ENCODE results near the gene RNF113A. TPM values are rescaled to one million over a fixed set of nuclear protein-coding genes. Genes with fewer than 3 reads are reported as not detected.

The RNF113A gene
- total and polyA plus RNA-seq, 2 experiments from 2014 or later: 10.2 to 23.3 TPM

DNA sequence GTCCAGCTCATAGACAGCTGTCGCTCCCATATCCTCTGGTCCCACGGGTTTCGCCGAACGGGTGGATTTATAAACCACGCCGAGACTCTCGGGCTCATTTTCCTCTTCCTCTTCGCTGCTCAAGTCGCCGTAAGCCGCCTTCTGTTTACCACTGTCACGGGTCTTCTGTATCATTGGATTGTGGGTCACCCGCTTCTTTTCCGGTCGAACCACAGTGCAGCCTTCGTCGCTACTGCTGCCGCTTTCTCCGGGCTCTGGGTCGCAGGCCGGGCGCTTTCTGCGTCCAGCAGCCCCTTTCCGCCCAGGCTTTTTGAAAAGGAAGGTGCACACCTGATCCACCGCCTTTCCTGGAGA, 311 bp downstream of the RNF113A start:
- Histone ChIP-seq H3K36me3 (ENCODE audit: insufficient read depth) (no peaks in the 10 kb centered on the region), H2AFZ (peak overlapping the region; percentile 60), H3K27ac (ENCODE audit: low read depth) (peak overlapping the region; percentile 92; the same call in 1 of the 2 replicates), H3K79me2 (replicated peaks; ENCODE audit: insufficient read depth) (peaks cover 12% of the 10 kb centered on the region), H3K4me1 (ENCODE audit: insufficient read depth) (no peaks in the 10 kb centered on the region), H3F3A (replicated peaks; ENCODE audit: low read depth) (no peaks in the 10 kb centered on the region), H3K27me3 (ENCODE audit: insufficient read depth) (no peaks in the 10 kb centered on the region), H3K4me3 (peak overlapping the region; percentile 78), H3K4me2 (peak overlapping the region; percentile 89), H4K20me1 (replicated peaks; ENCODE audit: insufficient read depth) (no peaks in the 10 kb centered on the region), H3K9me2 (ENCODE audit: insufficient read depth) (no peaks in the 10 kb centered on the region)
- Mint-ChIP-seq H3K36me3 (ENCODE audit: low read depth) (peaks cover 4% of the 10 kb centered on the region), H3K4me1 (no peaks in the 10 kb centered on the region), H3K4me3 (peak overlapping the region; percentile 97), H3K9me3 (no peaks in the 10 kb centered on the region; the same call in 2 of the 3 replicates), H3K27me3 (ENCODE audit: insufficient read depth, low read depth, poor library complexity) (peaks cover 5% of the 10 kb centered on the region), H3K27ac (peak overlapping the region; percentile 97)
- DNase-seq (ENCODE audit: low spot score) (no peak), ATAC-seq (peak; percentile 51)
- TF ChIP-seq ZNF331 (CRISPR knock-in tag; IDR thresholded peaks at IDR 0.05; ENCODE audit: low read depth) (no peak), EZH2 (IDR thresholded peaks at IDR 0.05; ENCODE audit: low read depth, unreplicated experiment) (no peak), STAT1 (IDR thresholded peaks at IDR 0.05; ENCODE audit: unreplicated experiment) (no peak), POLR2AphosphoS5 (IDR thresholded peaks at IDR 0.05; ENCODE audit: low read depth) (no peak), ZNF114 (CRISPR knock-in tag; IDR thresholded peaks at IDR 0.05) (no peak), NANOG (IDR thresholded peaks at IDR 0.05; ENCODE audit: borderline replicate concordance) (no peak), EZH2phosphoT487 (IDR thresholded peaks at IDR 0.05; ENCODE audit: unreplicated experiment) (no peak), JUNB (IDR thresholded peaks at IDR 0.05; ENCODE audit: unreplicated experiment) (no peak), CREB1 (CRISPR knock-in tag; IDR thresholded peaks at IDR 0.05; ENCODE audit: low read depth) (no peak)
- TF ChIP-seq, protein P1, sequence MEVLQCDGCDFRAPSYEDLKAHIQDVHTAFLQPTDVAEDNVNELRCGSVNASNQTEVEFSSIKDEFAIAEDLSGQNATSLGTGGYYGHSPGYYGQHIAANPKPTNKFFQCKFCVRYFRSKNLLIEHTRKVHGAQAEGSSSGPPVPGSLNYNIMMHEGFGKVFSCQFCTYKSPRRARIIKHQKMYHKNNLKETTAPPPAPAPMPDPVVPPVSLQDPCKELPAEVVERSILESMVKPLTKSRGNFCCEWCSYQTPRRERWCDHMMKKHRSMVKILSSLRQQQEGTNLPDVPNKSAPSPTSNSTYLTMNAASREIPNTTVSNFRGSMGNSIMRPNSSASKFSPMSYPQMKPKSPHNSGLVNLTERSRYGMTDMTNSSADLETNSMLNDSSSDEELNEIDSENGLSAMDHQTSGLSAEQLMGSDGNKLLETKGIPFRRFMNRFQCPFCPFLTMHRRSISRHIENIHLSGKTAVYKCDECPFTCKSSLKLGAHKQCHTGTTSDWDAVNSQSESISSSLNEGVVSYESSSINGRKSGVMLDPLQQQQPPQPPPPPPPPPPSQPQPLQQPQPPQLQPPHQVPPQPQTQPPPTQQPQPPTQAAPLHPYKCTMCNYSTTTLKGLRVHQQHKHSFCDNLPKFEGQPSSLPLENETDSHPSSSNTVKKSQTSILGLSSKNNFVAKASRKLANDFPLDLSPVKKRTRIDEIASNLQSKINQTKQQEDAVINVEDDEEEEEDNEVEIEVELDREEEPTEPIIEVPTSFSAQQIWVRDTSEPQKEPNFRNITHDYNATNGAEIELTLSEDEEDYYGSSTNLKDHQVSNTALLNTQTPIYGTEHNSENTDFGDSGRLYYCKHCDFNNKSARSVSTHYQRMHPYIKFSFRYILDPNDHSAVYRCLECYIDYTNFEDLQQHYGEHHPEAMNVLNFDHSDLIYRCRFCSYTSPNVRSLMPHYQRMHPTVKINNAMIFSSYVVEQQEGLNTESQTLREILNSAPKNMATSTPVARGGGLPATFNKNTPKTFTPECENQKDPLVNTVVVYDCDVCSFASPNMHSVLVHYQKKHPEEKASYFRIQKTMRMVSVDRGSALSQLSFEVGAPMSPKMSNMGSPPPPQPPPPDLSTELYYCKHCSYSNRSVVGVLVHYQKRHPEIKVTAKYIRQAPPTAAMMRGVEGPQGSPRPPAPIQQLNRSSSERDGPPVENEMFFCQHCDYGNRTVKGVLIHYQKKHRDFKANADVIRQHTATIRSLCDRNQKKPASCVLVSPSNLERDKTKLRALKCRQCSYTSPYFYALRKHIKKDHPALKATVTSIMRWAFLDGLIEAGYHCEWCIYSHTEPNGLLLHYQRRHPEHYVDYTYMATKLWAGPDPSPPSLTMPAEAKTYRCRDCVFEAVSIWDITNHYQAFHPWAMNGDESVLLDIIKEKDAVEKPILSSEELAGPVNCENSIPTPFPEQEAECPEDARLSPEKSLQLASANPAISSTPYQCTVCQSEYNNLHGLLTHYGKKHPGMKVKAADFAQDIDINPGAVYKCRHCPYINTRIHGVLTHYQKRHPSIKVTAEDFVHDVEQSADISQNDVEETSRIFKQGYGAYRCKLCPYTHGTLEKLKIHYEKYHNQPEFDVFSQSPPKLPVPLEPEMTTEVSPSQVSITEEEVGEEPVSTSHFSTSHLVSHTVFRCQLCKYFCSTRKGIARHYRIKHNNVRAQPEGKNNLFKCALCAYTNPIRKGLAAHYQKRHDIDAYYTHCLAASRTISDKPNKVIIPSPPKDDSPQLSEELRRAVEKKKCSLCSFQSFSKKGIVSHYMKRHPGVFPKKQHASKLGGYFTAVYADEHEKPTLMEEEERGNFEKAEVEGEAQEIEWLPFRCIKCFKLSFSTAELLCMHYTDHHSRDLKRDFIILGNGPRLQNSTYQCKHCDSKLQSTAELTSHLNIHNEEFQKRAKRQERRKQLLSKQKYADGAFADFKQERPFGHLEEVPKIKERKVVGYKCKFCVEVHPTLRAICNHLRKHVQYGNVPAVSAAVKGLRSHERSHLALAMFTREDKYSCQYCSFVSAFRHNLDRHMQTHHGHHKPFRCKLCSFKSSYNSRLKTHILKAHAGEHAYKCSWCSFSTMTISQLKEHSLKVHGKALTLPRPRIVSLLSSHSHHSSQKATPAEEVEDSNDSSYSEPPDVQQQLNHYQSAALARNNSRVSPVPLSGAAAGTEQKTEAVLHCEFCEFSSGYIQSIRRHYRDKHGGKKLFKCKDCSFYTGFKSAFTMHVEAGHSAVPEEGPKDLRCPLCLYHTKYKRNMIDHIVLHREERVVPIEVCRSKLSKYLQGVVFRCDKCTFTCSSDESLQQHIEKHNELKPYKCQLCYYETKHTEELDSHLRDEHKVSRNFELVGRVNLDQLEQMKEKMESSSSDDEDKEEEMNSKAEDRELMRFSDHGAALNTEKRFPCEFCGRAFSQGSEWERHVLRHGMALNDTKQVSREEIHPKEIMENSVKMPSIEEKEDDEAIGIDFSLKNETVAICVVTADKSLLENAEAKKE (CRISPR knock-in tag; IDR thresholded peaks at IDR 0.05): no peak
- TF ChIP-seq, protein P2, sequence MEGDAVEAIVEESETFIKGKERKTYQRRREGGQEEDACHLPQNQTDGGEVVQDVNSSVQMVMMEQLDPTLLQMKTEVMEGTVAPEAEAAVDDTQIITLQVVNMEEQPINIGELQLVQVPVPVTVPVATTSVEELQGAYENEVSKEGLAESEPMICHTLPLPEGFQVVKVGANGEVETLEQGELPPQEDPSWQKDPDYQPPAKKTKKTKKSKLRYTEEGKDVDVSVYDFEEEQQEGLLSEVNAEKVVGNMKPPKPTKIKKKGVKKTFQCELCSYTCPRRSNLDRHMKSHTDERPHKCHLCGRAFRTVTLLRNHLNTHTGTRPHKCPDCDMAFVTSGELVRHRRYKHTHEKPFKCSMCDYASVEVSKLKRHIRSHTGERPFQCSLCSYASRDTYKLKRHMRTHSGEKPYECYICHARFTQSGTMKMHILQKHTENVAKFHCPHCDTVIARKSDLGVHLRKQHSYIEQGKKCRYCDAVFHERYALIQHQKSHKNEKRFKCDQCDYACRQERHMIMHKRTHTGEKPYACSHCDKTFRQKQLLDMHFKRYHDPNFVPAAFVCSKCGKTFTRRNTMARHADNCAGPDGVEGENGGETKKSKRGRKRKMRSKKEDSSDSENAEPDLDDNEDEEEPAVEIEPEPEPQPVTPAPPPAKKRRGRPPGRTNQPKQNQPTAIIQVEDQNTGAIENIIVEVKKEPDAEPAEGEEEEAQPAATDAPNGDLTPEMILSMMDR (conservative IDR thresholded peaks at IDR 0.05; ENCODE audit: low read depth in 2 of 2): no peak
- TF ChIP-seq, protein P3, sequence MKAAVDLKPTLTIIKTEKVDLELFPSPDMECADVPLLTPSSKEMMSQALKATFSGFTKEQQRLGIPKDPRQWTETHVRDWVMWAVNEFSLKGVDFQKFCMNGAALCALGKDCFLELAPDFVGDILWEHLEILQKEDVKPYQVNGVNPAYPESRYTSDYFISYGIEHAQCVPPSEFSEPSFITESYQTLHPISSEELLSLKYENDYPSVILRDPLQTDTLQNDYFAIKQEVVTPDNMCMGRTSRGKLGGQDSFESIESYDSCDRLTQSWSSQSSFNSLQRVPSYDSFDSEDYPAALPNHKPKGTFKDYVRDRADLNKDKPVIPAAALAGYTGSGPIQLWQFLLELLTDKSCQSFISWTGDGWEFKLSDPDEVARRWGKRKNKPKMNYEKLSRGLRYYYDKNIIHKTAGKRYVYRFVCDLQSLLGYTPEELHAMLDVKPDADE (IDR thresholded peaks at IDR 0.05): no peak
- TF ChIP-seq, protein P4, sequence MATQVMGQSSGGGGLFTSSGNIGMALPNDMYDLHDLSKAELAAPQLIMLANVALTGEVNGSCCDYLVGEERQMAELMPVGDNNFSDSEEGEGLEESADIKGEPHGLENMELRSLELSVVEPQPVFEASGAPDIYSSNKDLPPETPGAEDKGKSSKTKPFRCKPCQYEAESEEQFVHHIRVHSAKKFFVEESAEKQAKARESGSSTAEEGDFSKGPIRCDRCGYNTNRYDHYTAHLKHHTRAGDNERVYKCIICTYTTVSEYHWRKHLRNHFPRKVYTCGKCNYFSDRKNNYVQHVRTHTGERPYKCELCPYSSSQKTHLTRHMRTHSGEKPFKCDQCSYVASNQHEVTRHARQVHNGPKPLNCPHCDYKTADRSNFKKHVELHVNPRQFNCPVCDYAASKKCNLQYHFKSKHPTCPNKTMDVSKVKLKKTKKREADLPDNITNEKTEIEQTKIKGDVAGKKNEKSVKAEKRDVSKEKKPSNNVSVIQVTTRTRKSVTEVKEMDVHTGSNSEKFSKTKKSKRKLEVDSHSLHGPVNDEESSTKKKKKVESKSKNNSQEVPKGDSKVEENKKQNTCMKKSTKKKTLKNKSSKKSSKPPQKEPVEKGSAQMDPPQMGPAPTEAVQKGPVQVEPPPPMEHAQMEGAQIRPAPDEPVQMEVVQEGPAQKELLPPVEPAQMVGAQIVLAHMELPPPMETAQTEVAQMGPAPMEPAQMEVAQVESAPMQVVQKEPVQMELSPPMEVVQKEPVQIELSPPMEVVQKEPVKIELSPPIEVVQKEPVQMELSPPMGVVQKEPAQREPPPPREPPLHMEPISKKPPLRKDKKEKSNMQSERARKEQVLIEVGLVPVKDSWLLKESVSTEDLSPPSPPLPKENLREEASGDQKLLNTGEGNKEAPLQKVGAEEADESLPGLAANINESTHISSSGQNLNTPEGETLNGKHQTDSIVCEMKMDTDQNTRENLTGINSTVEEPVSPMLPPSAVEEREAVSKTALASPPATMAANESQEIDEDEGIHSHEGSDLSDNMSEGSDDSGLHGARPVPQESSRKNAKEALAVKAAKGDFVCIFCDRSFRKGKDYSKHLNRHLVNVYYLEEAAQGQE (IDR thresholded peaks at IDR 0.05; ENCODE audit: unreplicated experiment): no peak
